Ascending aorta (tissue), 2 donors: Measurements from ENCODE around the gene DPT. TPM values are rescaled to one million over a fixed set of nuclear protein-coding genes. Genes with fewer than 3 reads are reported as not detected.

ENCODE experiments used
- DNase-seq, 2 donors: peaks; one replicate each; pipeline ENCODE4 v3.0.0-alpha.2; 2019; ENCODE audit warnings: low spot score in 2 of 2
- H3K27ac ChIP-seq, 2 donors: fragments of 200-600 bp; sonication (generic); one replicate each; pipeline ENCODE4 v1.5.1; 2016 to 2017; ENCODE audit warnings: mild to moderate bottlenecking in 1 of 2
- H3K27me3 ChIP-seq: fragments of 200-600 bp; sonication (generic); one replicate; pipeline ENCODE4 v1.5.1; 2017
- H3K36me3 ChIP-seq, 2 donors: fragments of 200-600 bp; sonication (generic); one replicate each; pipeline ENCODE4 v1.5.1; 2016
- H3K4me1 ChIP-seq, 2 donors: fragments of 200-600 bp; sonication (generic); one replicate each; pipeline ENCODE4 v1.5.1; 2016 to 2017; ENCODE audit warnings: mild to moderate bottlenecking in 1 of 2
- H3K4me3 ChIP-seq, 2 donors: fragments of 200-600 bp; sonication (generic); one replicate each; pipeline ENCODE4 v1.5.1; 2016 to 2017; ENCODE audit warnings: mild to moderate bottlenecking in 1 of 2
- H3K9me3 ChIP-seq, 2 donors: fragments of 200-600 bp; sonication (generic); one replicate each; pipeline ENCODE4 v1.5.1; 2016
- CTCF ChIP-seq, 3 experiments: fragments of 200-600 bp in 2 of 3; fragments of 450-650 bp in 1 of 3; sonication (generic) in 2 of 3; IDR thresholded peaks; one replicate each; pipeline ENCODE4 v1.5.1; 2016 to 2019; ENCODE audit warnings: antibody characterized with exemption in 3 of 3, mild to moderate bottlenecking in 1 of 3, moderate library complexity in 1 of 3
- intact Hi-C: fragments of 100-400 bp; cut with DNase I; formaldehyde crosslinking; loops from one replicate; pipeline ENCODE4 v1.15.1; 2023
- total RNA-seq: library from RNA; depleted of rRNA; stranded (reverse); fragments of >200 nt; gene quantifications from one replicate; pipeline ENCODE4 v1.1.0, GENCODE V29; 2016

The DPT gene
- total RNA-seq, 1 donor from 2014 or later = 12.3 TPM

- Histone ChIP-seq H3K4me1 (peaks cover 3 to 4% of the 10 kb centered on the region in 2 donors), H3K27ac (no peak overlapping the region), H3K27me3 (no peaks in the 10 kb centered on the region), H3K36me3 (no peaks in the 10 kb centered on the region), H3K9me3 (no peaks in the 10 kb centered on the region), H3K4me3 (no peak overlapping the region)
- TF ChIP-seq CTCF (IDR thresholded peaks at IDR 0.05) = no peak
- DNase-seq = no peak
- intact Hi-C loops = no loop called here
Observed at GRCh38 chr1:168653567-168653966, 75.4 kb downstream of the DPT start.

- intact Hi-C loops = no loop called here
- Histone ChIP-seq H3K4me3 (no peak overlapping the region), H3K36me3 (no peaks in the 10 kb centered on the region), H3K9me3 (no peaks in the 10 kb centered on the region), H3K4me1 (no peaks in the 10 kb centered on the region), H3K27ac (no peak overlapping the region), H3K27me3 (no peaks in the 10 kb centered on the region)
- no peak for TF ChIP-seq CTCF (IDR thresholded peaks at IDR 0.05)
- DNase-seq = no peak
Observed at GRCh38 chr1:168645721-168646120, 83.3 kb downstream of the DPT start.

Other genes starting within 250 kb of the DPT start
- not detected for gene XCL2, start 185.2 kb downstream of the DPT start, total RNA-seq
- gene XCL1, start 152.6 kb downstream of the DPT start, total RNA-seq = not detected